Measurements from ENCODE around the gene PPY.
"Not testable (repeated sequence)": the region's sequence is repeated elsewhere in the genome, so short reads cannot be mapped to it uniquely, and the experiment has no call there.

The PPY gene

GRCh38 chr17:43942051-43942685, at the start of gene PPY:
PPY (minus strand) TSS chr17:43942476; CDS start chr17:43941654, 822 bp downstream.
- no peak for DNase-seq (ENCODE audit: low read depth in 4 of 4, low spot score in 1 of 4)

GRCh38 chr17:43988301-43988700, 46.0 kb upstream of the PPY start:
- DNase-seq (ENCODE audit: low read depth in 4 of 4, low spot score in 1 of 4) = no peak

- no peak for DNase-seq (ENCODE audit: low read depth in 4 of 4, low spot score in 1 of 4)
Observed at GRCh38 chr17:43987131-43988021, 45.1 kb upstream of the PPY start.

GRCh38 chr17:43986225-43986981, 44.1 kb upstream of the PPY start:
- no peak for DNase-seq (ENCODE audit: low read depth in 4 of 4, low spot score in 1 of 4)

GRCh38 chr17:43984521-43984920, 42.2 kb upstream of the PPY start:
- DNase-seq (ENCODE audit: low read depth in 4 of 4, low spot score in 1 of 4) = no peak

- DNase-seq (ENCODE audit: low read depth in 4 of 4, low spot score in 1 of 4) = no peak
Observed at GRCh38 chr17:43983515-43984411, 41.5 kb upstream of the PPY start.

GRCh38 chr17:43983196-43983514, 40.9 kb upstream of the PPY start:
- DNase-seq (ENCODE audit: low read depth in 4 of 4, low spot score in 1 of 4) = no peak

GRCh38 chr17:43982171-43982570, 39.9 kb upstream of the PPY start:
- DNase-seq (ENCODE audit: low read depth in 4 of 4, low spot score in 1 of 4) = no peak

GRCh38 chr17:43979671-43980070, 37.4 kb upstream of the PPY start:
- no peak for DNase-seq (ENCODE audit: low read depth in 4 of 4, low spot score in 1 of 4)

- no peak for DNase-seq (ENCODE audit: low read depth in 4 of 4, low spot score in 1 of 4)
Observed at GRCh38 chr17:43979011-43979410, 36.7 kb upstream of the PPY start.

- no peak for DNase-seq (ENCODE audit: low read depth in 4 of 4, low spot score in 1 of 4)
Observed at GRCh38 chr17:43978078-43978477, 35.8 kb upstream of the PPY start.

- DNase-seq (ENCODE audit: low read depth in 4 of 4, low spot score in 1 of 4) = no peak
Observed at GRCh38 chr17:43976963-43977837, 34.9 kb upstream of the PPY start.

GRCh38 chr17:43975898-43976297, 33.6 kb upstream of the PPY start:
- DNase-seq (ENCODE audit: low read depth in 4 of 4, low spot score in 1 of 4) = no peak

- DNase-seq (ENCODE audit: low read depth in 4 of 4, low spot score in 1 of 4) = no peak
Observed at GRCh38 chr17:43974382-43975266, 32.3 kb upstream of the PPY start.

- not testable (repeated sequence) for DNase-seq (ENCODE audit: low read depth in 4 of 4, low spot score in 1 of 4)
Observed at GRCh38 chr17:43972444-43973212, 30.4 kb upstream of the PPY start.

GRCh38 chr17:43971436-43971835, 29.2 kb upstream of the PPY start:
- DNase-seq (ENCODE audit: low read depth in 4 of 4, low spot score in 1 of 4) = not testable (repeated sequence)

- no peak for DNase-seq (ENCODE audit: low read depth in 4 of 4, low spot score in 1 of 4)
Observed at GRCh38 chr17:43970366-43970765, 28.1 kb upstream of the PPY start.

GRCh38 chr17:43967251-43967875, 25.1 kb upstream of the PPY start:
- DNase-seq (ENCODE audit: low read depth in 4 of 4, low spot score in 1 of 4) = no peak

Measured in stimulated activated CD4-positive, alpha-beta T cell treated with anti-CD3 and anti-CD28 coated beads, Interleukin-1b, Interleukin-23, amount 100 ng/mL, for 24 hours (primary cell).